GM18907 (cell line): ENCODE data around the gene SERPINH1.
"Not testable (repeated sequence)": the region's sequence is repeated elsewhere in the genome, so short reads cannot be mapped to it uniquely, and the experiment has no call there.

Experiments
- ATAC-seq: cut with Tn5 transposase; IDR thresholded peaks from one replicate; pipeline ENCODE4 v1.9.1; 2021; ENCODE audit warnings: mild to moderate bottlenecking, moderate library complexity; ENCODE audit not compliant: unreplicated experiment

The SERPINH1 gene

GRCh38 chr11:75572744-75573143 lies 10.7 kb downstream of the SERPINH1 start:
- ATAC-seq = no peak

- no peak for ATAC-seq
Measured at GRCh38 chr11:75574698-75575602, 12.9 kb downstream of the SERPINH1 start.

- no peak for ATAC-seq
Measured at GRCh38 chr11:75576017-75576416, 14.0 kb downstream of the SERPINH1 start.

GRCh38 chr11:75576499-75576918 lies 14.5 kb downstream of the SERPINH1 start:
- ATAC-seq = peak; percentile 57

- no peak for ATAC-seq
Measured at GRCh38 chr11:75577207-75577606, 15.2 kb downstream of the SERPINH1 start.

- no peak for ATAC-seq
Measured at GRCh38 chr11:75578977-75579376, 16.9 kb downstream of the SERPINH1 start.

- ATAC-seq = no peak
Measured at GRCh38 chr11:75579841-75580240, 17.8 kb downstream of the SERPINH1 start.

- no peak for ATAC-seq
Measured at GRCh38 chr11:75582506-75582894, 20.4 kb downstream of the SERPINH1 start.

- ATAC-seq = peak; percentile 61
Measured at GRCh38 chr11:75582895-75583717, 21.1 kb downstream of the SERPINH1 start.

- ATAC-seq = no peak
Measured at GRCh38 chr11:75583718-75584658, 21.9 kb downstream of the SERPINH1 start.

GRCh38 chr11:75584659-75585292 lies 22.7 kb downstream of the SERPINH1 start:
- not testable (repeated sequence) for ATAC-seq

GRCh38 chr11:75585293-75585670 lies 23.2 kb downstream of the SERPINH1 start:
- ATAC-seq = no peak

- ATAC-seq = no peak
Measured at GRCh38 chr11:75586395-75586794, 24.3 kb downstream of the SERPINH1 start.

GRCh38 chr11:75588051-75588481 lies 26.0 kb downstream of the SERPINH1 start:
- ATAC-seq = no peak

GRCh38 chr11:75589051-75589450 lies 27.0 kb downstream of the SERPINH1 start:
- ATAC-seq = no peak

GRCh38 chr11:75589933-75590332 lies 27.9 kb downstream of the SERPINH1 start:
- ATAC-seq = no peak

- no peak for ATAC-seq
Measured at GRCh38 chr11:75591371-75591770, 29.3 kb downstream of the SERPINH1 start.

GRCh38 chr11:75591966-75592365 lies 29.9 kb downstream of the SERPINH1 start:
- no peak for ATAC-seq

GRCh38 chr11:75592715-75593114 lies 30.7 kb downstream of the SERPINH1 start:
- no peak for ATAC-seq

- no peak for ATAC-seq
Measured at GRCh38 chr11:75593286-75593915, 31.3 kb downstream of the SERPINH1 start.
